Ascending aorta (tissue), 2 donors: ENCODE measurements around the gene GPX2. TPM values are rescaled to one million over a fixed set of nuclear protein-coding genes. Genes with fewer than 3 reads are reported as not detected.

Experiments
- DNase-seq, 2 donors: peaks; one replicate each; pipeline ENCODE4 v3.0.0-alpha.2; 2019; ENCODE audit warnings: low spot score in 2 of 2
- H3K27ac ChIP-seq, 2 donors: fragments of 200-600 bp; sonication (generic); one replicate each; pipeline ENCODE4 v1.5.1; 2016 to 2017; ENCODE audit warnings: mild to moderate bottlenecking in 1 of 2
- H3K27me3 ChIP-seq: fragments of 200-600 bp; sonication (generic); one replicate; pipeline ENCODE4 v1.5.1; 2017
- H3K36me3 ChIP-seq, 2 donors: fragments of 200-600 bp; sonication (generic); one replicate each; pipeline ENCODE4 v1.5.1; 2016
- H3K4me1 ChIP-seq, 2 donors: fragments of 200-600 bp; sonication (generic); one replicate each; pipeline ENCODE4 v1.5.1; 2016 to 2017; ENCODE audit warnings: mild to moderate bottlenecking in 1 of 2
- H3K4me3 ChIP-seq, 2 donors: fragments of 200-600 bp; sonication (generic); one replicate each; pipeline ENCODE4 v1.5.1; 2016 to 2017; ENCODE audit warnings: mild to moderate bottlenecking in 1 of 2
- H3K9me3 ChIP-seq, 2 donors: fragments of 200-600 bp; sonication (generic); one replicate each; pipeline ENCODE4 v1.5.1; 2016
- intact Hi-C: fragments of 100-400 bp; cut with DNase I; formaldehyde crosslinking; loops from one replicate; pipeline ENCODE4 v1.15.1; 2023
- total RNA-seq: library from RNA; depleted of rRNA; stranded (reverse); fragments of >200 nt; gene quantifications from one replicate; pipeline ENCODE4 v1.1.0, GENCODE V29; 2016
- TF ChIP-seq, protein P1 (sequence below), 3 experiments: fragments of 200-600 bp in 2 of 3; fragments of 450-650 bp in 1 of 3; sonication (generic) in 2 of 3; IDR thresholded peaks; one replicate each; pipeline ENCODE4 v1.5.1; 2016 to 2019; ENCODE audit warnings: antibody characterized with exemption in 3 of 3, mild to moderate bottlenecking in 1 of 3, moderate library complexity in 1 of 3

Gene GPX2
- not detected for total RNA-seq

GRCh38 chr14:64942531-64943111, at the start of gene GPX2:
TSS of gene GPX2 (minus strand) at chr14:64942745. CDS start at chr14:64942726, 19 bp downstream.
- no peaks in the 10 kb centered on the region for H3K27me3 ChIP-seq
- H3K4me3 ChIP-seq: no peak within 1 kb of the TSS
- no peaks in the 10 kb centered on the region for H3K4me1 ChIP-seq
- peaks cover 3 to 15% of the 10 kb centered on the region in 2 donors for H3K36me3 ChIP-seq
- DNase-seq: peak in 1 of 2 donors; percentile 16
- intact Hi-C loops: no loop called here
- H3K27ac ChIP-seq: no peak within 1 kb of the TSS
- H3K9me3 ChIP-seq: no peaks in the 10 kb centered on the region
- TF ChIP-seq, protein P1, sequence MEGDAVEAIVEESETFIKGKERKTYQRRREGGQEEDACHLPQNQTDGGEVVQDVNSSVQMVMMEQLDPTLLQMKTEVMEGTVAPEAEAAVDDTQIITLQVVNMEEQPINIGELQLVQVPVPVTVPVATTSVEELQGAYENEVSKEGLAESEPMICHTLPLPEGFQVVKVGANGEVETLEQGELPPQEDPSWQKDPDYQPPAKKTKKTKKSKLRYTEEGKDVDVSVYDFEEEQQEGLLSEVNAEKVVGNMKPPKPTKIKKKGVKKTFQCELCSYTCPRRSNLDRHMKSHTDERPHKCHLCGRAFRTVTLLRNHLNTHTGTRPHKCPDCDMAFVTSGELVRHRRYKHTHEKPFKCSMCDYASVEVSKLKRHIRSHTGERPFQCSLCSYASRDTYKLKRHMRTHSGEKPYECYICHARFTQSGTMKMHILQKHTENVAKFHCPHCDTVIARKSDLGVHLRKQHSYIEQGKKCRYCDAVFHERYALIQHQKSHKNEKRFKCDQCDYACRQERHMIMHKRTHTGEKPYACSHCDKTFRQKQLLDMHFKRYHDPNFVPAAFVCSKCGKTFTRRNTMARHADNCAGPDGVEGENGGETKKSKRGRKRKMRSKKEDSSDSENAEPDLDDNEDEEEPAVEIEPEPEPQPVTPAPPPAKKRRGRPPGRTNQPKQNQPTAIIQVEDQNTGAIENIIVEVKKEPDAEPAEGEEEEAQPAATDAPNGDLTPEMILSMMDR (IDR thresholded peaks at IDR 0.05): no peak

DNA sequence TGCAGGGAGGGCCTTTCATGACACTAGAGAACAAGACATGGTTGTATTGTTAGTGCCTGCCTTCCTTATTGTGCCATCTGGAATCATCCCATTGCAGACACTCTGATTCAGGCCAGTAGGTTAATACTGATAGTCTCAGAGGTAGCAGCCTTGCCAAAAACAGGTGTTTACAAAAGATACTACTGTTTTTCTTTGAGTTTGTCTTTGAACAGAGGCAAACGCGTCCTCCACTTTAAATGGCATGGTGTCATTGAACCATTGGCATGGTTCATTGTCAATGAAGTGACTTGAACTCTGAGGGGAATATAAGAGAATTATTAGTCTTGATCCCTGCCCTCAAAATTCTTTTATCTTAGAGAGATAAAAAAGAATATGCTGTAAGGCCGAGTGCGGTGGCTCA, 48.4 kb upstream of the GPX2 start:
- TF ChIP-seq, protein P1 (IDR thresholded peaks at IDR 0.05): no peak
- no peak for DNase-seq
- intact Hi-C loops: no loop called here
- no peaks in the 10 kb centered on the region for H3K27me3 ChIP-seq
- no peaks in the 10 kb centered on the region for H3K9me3 ChIP-seq
- H3K4me3 ChIP-seq: no peak overlapping the region
- no peaks in the 10 kb centered on the region for H3K36me3 ChIP-seq
- H3K27ac ChIP-seq: no peak overlapping the region
- no peaks in the 10 kb centered on the region for H3K4me1 ChIP-seq

GRCh38 chr14:64990296-64990695, 47.8 kb upstream of the GPX2 start:
- H3K27ac ChIP-seq: no peak overlapping the region
- H3K4me1 ChIP-seq: no peaks in the 10 kb centered on the region
- no peak overlapping the region for H3K4me3 ChIP-seq
- H3K9me3 ChIP-seq: no peaks in the 10 kb centered on the region
- H3K36me3 ChIP-seq: no peaks in the 10 kb centered on the region
- no peak for DNase-seq
- intact Hi-C loops: no loop called here
- TF ChIP-seq, protein P1 (IDR thresholded peaks at IDR 0.05): no peak
- H3K27me3 ChIP-seq: no peaks in the 10 kb centered on the region

DNA sequence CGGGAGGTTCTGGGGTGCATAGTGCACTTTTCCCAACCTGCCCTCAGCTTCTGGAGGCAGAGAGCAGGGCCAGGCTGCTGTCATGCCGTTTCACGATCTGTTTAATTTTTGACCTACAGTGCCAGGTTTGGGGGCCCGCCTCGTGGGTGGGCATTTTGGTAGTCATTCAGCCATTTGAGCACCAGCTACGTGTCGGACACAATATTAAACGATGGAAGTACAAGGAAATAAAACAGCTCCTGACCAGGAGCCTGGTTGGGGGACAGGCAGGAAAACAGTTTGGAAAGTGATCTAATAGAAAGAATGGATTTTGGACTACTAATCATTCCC, 44.9 kb upstream of the GPX2 start:
- intact Hi-C loops: loop anchor here (1.0 to 5.0 kb wide), 5 partner anchors 73 to 835 kb away; partner anchors contain the start of genes CHURC1, FUT8 and MAX
- Histone ChIP-seq H3K9me3 (no peaks in the 10 kb centered on the region), H3K4me3 (peak overlapping the region; percentile 83 to 89), H3K27me3 (no peaks in the 10 kb centered on the region), H3K36me3 (no peaks in the 10 kb centered on the region), H3K4me1 (peaks cover 0 to 3% of the 10 kb centered on the region in 2 donors), H3K27ac (peak overlapping the region; percentile 61 to 84)
- TF ChIP-seq, protein P1 (IDR thresholded peaks at IDR 0.05): no peak
- DNase-seq: peak in 1 of 2 donors; percentile 16

DNA sequence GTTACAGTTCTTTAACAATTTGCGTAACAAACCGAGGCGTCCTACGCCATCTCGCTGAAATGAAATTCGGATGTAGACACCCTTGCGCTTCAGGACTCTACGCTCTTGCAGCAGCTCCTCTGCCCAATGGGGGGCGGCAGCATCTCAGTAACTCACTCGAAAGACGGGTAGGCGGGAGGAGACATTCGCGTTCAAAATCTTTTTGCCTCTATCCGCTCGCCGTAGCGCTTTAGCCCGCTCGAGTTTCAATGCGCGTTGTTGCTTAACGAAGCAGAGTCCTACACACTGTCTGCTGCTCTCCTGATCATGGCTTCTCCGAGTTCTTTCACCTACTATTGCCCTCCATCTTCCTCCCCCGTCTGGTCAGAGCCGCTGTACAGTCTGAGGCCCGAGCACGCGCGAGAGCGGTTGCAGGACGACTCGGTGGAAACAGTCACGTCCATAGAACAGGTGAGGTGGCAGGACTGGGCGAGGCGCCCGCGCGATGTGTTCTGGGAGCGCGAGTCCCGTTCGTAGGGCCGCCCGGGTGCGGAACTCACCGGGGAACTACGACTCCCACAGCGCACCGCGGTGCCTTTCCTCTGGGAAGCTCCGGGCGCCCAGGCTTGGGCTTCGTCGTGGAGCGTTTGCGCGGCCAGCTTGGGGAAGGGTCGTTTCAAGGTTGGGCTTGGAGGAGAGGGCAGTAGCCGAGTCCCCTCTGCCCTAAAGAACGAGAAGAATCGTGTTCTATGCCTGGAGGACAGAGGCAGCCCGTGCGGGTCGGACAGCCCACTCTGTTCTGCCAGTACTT, 44.3 kb upstream of the GPX2 start, which contains the start of gene FNTB:
TSS of gene FNTB (plus strand) at position 248 of the 790 bp plus-strand sequence. CDS start at position 307, 59 bp downstream.
- Histone ChIP-seq H3K27me3 (no peaks in the 10 kb centered on the region), H3K36me3 (no peaks in the 10 kb centered on the region), H3K4me1 (peaks cover 0 to 3% of the 10 kb centered on the region in 2 donors), H3K27ac (peak within 1 kb of the TSS; percentile 61 to 84), H3K4me3 (peak within 1 kb of the TSS; percentile 83 to 89), H3K9me3 (no peaks in the 10 kb centered on the region)
- peak; percentile 81 to 95 for DNase-seq
- TF ChIP-seq, protein P1 (IDR thresholded peaks at IDR 0.05): peak; percentile 47 to 73 (median 73)
- intact Hi-C loops: loop anchor here (1.0 to 5.0 kb wide), 5 partner anchors 72 to 835 kb away; partner anchors contain the start of genes CHURC1, FUT8 and MAX
